DOHH2 (cell line): ENCODE data around the gene RIMBP2.

Experiments used
- H3F3A ChIP-seq: fragments of 200-600 bp; sonication (generic), shearing (Covaris generic); 2 replicates; pipeline ENCODE4 v1.6.0; 2016; ENCODE audit warnings: antibody characterized with exemption, mild to moderate bottlenecking; ENCODE audit not compliant: control insufficient read depth, insufficient read depth
- H3K27ac ChIP-seq: fragments of 200-600 bp; sonication (generic); 2 replicates; pipeline ENCODE4 v1.5.1; 2014; ENCODE audit warnings: low read depth, mild to moderate bottlenecking, low read length, moderate library complexity
- H3K27me3 ChIP-seq: fragments of 200-600 bp; sonication (generic); 2 replicates; pipeline ENCODE4 v1.6.1; 2014; ENCODE audit warnings: mild to moderate bottlenecking, low read length, mixed read lengths; ENCODE audit not compliant: control insufficient read depth
- H3K36me3 ChIP-seq: fragments of 200-600 bp; sonication (generic); 2 replicates; pipeline ENCODE4 v1.6.1; 2014; ENCODE audit warnings: mild to moderate bottlenecking, low read length, moderate library complexity, mixed read lengths; ENCODE audit not compliant: control insufficient read depth
- H3K4me1 ChIP-seq: fragments of 200-600 bp; sonication (generic); 2 replicates; pipeline ENCODE4 v1.6.1; 2014; ENCODE audit warnings: mild to moderate bottlenecking, low read length, mixed read lengths; ENCODE audit not compliant: control insufficient read depth
- H3K4me2 ChIP-seq: fragments of 200-600 bp; sonication (generic); 2 replicates; pipeline ENCODE4 v1.6.0; 2014; ENCODE audit warnings: mild to moderate bottlenecking, low read length, moderate library complexity
- H3K4me3 ChIP-seq: fragments of 200-600 bp; sonication (generic); 2 replicates; pipeline ENCODE4 v1.5.1; 2014; ENCODE audit warnings: mild to moderate bottlenecking, low read length, mixed read lengths
- H3K79me2 ChIP-seq: fragments of 200-600 bp; sonication (generic); 2 replicates; pipeline ENCODE4 v1.6.1; 2014; ENCODE audit warnings: mild to moderate bottlenecking, low read length, mixed read lengths; ENCODE audit not compliant: control insufficient read depth
- H3K9me2 ChIP-seq: fragments of 200-600 bp; sonication (generic); replicated peaks from 2 replicates; pipeline ENCODE4 v1.6.1; 2014; ENCODE audit warnings: mild to moderate bottlenecking, low read length, mixed read lengths; ENCODE audit not compliant: control insufficient read depth
- H3K9me3 ChIP-seq: fragments of 200-600 bp; sonication (generic); 2 replicates; pipeline ENCODE4 v1.6.1; 2014; ENCODE audit warnings: antibody characterized with exemption, low read length, mixed read lengths; ENCODE audit not compliant: control insufficient read depth, insufficient read depth
- H4K20me1 ChIP-seq: fragments of 200-600 bp; sonication (generic); 2 replicates; pipeline ENCODE4 v1.6.0; 2014; ENCODE audit warnings: low read depth, mild to moderate bottlenecking, antibody characterized with exemption, low read length, moderate library complexity; ENCODE audit not compliant: control insufficient read depth, insufficient read depth
- EZH2phosphoT487 ChIP-seq: fragments of 200-600 bp; sonication (generic); IDR thresholded peaks from 2 replicates; pipeline ENCODE4 v1.6.1; 2017; ENCODE audit warnings: borderline replicate concordance, mild to moderate bottlenecking, antibody characterized with exemption, low read length, moderate library complexity, mixed read lengths
- TF ChIP-seq, protein P1 (sequence below): fragments of 200-600 bp; sonication (generic); IDR thresholded peaks from one replicate; pipeline ENCODE4 v1.5.1; 2014; ENCODE audit warnings: antibody characterized with exemption, mild to moderate bottlenecking, low read depth, low read length; ENCODE audit not compliant: poor library complexity, severe bottlenecking

The RIMBP2 gene

DNA sequence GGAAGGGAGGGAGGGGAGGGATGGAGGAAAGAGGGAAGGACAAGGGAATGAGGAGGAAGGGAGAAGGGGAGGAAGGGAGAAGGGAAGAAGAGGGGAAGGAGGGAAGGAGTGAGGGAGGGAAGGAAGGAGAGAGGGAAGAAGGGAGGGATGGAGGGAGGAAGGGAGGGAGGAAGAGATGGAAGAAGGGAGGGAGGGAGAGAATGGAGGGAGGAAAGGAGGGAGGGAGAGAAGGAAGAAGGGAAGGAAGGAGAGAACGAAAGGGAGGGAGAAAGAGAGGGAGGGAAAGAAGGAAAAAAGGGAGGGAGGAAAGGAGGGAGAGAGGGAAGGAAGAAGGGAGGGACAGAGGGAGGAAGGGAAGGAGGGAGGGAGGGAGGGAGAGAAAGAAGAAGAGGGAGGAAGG lies 49.5 kb downstream of the RIMBP2 start:
- Histone ChIP-seq H3F3A (no peaks in the 10 kb centered on the region), H3K27ac (no peak overlapping the region), H3K4me1 (no peaks in the 10 kb centered on the region), H3K4me2 (no peak overlapping the region), H3K27me3 (no peaks in the 10 kb centered on the region), H3K36me3 (no peaks in the 10 kb centered on the region), H3K4me3 (no peak overlapping the region), H4K20me1 (no peaks in the 10 kb centered on the region), H3K79me2 (no peaks in the 10 kb centered on the region), H3K9me3 (no peaks in the 10 kb centered on the region), H3K9me2 (no peaks in the 10 kb centered on the region)
- no peak for TF ChIP-seq EZH2phosphoT487
- TF ChIP-seq, protein P1, sequence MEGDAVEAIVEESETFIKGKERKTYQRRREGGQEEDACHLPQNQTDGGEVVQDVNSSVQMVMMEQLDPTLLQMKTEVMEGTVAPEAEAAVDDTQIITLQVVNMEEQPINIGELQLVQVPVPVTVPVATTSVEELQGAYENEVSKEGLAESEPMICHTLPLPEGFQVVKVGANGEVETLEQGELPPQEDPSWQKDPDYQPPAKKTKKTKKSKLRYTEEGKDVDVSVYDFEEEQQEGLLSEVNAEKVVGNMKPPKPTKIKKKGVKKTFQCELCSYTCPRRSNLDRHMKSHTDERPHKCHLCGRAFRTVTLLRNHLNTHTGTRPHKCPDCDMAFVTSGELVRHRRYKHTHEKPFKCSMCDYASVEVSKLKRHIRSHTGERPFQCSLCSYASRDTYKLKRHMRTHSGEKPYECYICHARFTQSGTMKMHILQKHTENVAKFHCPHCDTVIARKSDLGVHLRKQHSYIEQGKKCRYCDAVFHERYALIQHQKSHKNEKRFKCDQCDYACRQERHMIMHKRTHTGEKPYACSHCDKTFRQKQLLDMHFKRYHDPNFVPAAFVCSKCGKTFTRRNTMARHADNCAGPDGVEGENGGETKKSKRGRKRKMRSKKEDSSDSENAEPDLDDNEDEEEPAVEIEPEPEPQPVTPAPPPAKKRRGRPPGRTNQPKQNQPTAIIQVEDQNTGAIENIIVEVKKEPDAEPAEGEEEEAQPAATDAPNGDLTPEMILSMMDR: no peak

DNA sequence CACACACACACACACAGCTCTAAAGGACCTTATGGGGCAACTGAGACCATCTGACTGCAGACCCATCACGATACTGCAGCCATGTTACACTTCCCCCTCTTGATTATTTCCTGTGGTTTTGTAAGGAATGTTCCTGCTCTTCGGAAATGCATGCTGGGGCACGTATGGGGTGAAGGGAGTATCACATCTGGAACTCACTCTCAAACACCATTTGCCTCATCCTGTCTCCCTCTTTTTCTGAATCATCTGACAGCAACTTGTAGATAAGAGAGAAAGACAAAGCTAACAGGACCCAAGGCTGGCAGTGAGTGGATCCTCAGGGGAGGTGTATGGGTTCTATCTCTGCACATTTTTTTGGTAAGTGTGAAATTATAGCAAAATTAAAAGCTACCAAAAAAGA lies 50.3 kb downstream of the RIMBP2 start:
- Histone ChIP-seq H3K4me3 (no peak overlapping the region), H3K4me1 (no peaks in the 10 kb centered on the region), H3K9me3 (no peaks in the 10 kb centered on the region), H3K4me2 (no peak overlapping the region), H3F3A (no peaks in the 10 kb centered on the region), H3K9me2 (no peaks in the 10 kb centered on the region), H4K20me1 (no peaks in the 10 kb centered on the region), H3K27me3 (no peaks in the 10 kb centered on the region), H3K36me3 (no peaks in the 10 kb centered on the region), H3K79me2 (no peaks in the 10 kb centered on the region), H3K27ac (no peak overlapping the region)
- TF ChIP-seq EZH2phosphoT487: no peak
- TF ChIP-seq, protein P1: no peak

DNA sequence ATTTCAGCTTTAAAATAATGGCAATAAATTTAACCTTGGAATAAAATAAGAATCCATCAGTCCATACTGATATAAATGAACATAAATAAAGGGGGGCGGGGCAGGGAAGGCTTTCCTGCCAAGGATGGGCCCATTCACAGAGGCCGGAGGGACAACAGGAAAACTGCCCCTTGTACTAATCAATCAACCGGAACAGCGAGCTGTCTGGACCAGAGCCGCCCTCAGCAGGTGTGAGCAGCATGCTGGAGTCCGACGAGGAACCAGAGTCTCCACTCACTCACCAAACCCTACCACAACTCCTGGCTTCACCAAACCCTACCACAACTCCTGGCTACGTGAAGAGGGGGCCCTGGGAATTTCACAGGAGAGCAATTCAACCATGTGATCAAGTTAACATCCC lies 51.3 kb downstream of the RIMBP2 start:
- H3K27ac ChIP-seq: no peak overlapping the region
- no peaks in the 10 kb centered on the region for H4K20me1 ChIP-seq
- H3K27me3 ChIP-seq: no peaks in the 10 kb centered on the region
- no peaks in the 10 kb centered on the region for H3K9me2 ChIP-seq
- no peak overlapping the region for H3K4me3 ChIP-seq
- H3K79me2 ChIP-seq: no peaks in the 10 kb centered on the region
- H3F3A ChIP-seq: no peaks in the 10 kb centered on the region
- no peak for TF ChIP-seq EZH2phosphoT487
- TF ChIP-seq, protein P1: no peak
- no peaks in the 10 kb centered on the region for H3K9me3 ChIP-seq
- no peak overlapping the region for H3K4me2 ChIP-seq
- H3K4me1 ChIP-seq: no peaks in the 10 kb centered on the region
- H3K36me3 ChIP-seq: no peaks in the 10 kb centered on the region

DNA sequence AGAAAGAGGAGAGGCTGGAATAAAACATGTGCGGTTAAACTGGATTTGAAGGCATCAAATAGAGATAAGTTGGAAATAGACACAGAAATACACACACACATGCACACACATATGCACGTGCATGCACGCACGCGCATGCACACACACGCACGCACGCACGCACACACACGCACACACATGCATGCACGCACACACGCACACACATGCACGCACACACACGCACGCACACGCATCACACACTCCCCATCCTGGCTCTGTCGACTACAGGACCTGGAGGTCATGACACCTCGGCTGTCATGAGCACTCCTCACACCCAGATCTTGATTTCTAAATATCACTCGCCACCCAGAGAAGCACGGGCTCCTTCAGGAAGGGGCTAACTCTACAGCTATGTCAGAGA lies 51.8 kb downstream of the RIMBP2 start:
- H3K9me2 ChIP-seq: no peaks in the 10 kb centered on the region

More for the DNA sequence above, 51.8 kb downstream of the RIMBP2 start:
- H3F3A ChIP-seq: no peaks in the 10 kb centered on the region
- no peaks in the 10 kb centered on the region for H3K79me2 ChIP-seq
- no peaks in the 10 kb centered on the region for H3K9me3 ChIP-seq
- H3K4me1 ChIP-seq: no peaks in the 10 kb centered on the region
- no peaks in the 10 kb centered on the region for H3K36me3 ChIP-seq
- H4K20me1 ChIP-seq: no peaks in the 10 kb centered on the region
- TF ChIP-seq, protein P1: no peak
- H3K27me3 ChIP-seq: no peaks in the 10 kb centered on the region
- no peak overlapping the region for H3K4me2 ChIP-seq
- H3K4me3 ChIP-seq: no peak overlapping the region
- no peak overlapping the region for H3K27ac ChIP-seq
